ENCODE data around the gene SGMS1. TPM values are rescaled to one million over a fixed set of nuclear protein-coding genes. Genes with fewer than 3 reads are reported as not detected.
"Not testable (repeated sequence)": the region's sequence is repeated elsewhere in the genome, so short reads cannot be mapped to it uniquely, and the experiment has no call there.

The SGMS1 gene
- total RNA-seq, 1 donor from 2014 or later, result 24.1 TPM

DNA sequence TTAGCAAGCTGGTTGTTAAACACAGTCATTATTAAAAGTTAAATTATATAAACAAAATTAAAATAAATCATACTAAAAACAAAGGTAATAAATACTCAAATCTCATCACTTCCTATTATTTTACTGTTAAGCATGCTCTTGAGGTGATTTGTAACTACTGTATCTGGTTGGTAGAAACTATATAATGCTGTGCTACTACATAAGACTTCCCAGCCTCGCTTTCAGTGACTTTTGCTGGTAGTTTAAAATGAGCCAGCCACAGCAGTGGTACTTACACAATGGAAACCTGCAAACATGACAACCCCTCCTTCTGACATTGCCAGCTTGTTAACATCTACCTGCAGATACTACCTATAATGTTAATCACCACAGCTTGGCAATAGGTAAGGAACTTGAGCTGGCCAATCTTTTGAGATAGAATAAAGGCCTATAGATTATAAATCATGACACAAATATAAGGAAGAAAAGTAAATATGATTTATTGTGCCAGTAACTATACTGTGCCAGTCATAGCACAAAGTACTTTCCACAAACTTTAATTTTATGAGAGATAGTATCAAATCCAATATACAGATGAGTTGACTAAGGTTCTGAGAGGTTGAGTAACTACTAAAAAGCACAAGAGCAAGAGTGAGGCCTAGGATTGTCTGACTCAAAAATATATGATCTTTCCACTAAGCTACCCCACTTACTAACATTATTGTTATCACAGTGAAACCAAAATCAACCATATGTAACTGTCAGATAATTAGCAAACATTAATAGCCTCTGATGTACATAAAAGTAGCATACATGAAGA, 191.3 kb downstream of the SGMS1 start:
- Mint-ChIP-seq H3K27me3 (ENCODE audit: unreplicated experiment) (peaks cover 2% of the 10 kb centered on the region), H3K4me1 (ENCODE audit: low read depth, unreplicated experiment) (no peaks in the 10 kb centered on the region), H3K4me3 (ENCODE audit: unreplicated experiment) (no peak overlapping the region), H3K36me3 (ENCODE audit: unreplicated experiment) (no peaks in the 10 kb centered on the region), H3K27ac (ENCODE audit: unreplicated experiment) (no peak overlapping the region), H3K9me3 (ENCODE audit: unreplicated experiment) (no peaks in the 10 kb centered on the region)
- no peak for DNase-seq
- TF ChIP-seq, protein P1, sequence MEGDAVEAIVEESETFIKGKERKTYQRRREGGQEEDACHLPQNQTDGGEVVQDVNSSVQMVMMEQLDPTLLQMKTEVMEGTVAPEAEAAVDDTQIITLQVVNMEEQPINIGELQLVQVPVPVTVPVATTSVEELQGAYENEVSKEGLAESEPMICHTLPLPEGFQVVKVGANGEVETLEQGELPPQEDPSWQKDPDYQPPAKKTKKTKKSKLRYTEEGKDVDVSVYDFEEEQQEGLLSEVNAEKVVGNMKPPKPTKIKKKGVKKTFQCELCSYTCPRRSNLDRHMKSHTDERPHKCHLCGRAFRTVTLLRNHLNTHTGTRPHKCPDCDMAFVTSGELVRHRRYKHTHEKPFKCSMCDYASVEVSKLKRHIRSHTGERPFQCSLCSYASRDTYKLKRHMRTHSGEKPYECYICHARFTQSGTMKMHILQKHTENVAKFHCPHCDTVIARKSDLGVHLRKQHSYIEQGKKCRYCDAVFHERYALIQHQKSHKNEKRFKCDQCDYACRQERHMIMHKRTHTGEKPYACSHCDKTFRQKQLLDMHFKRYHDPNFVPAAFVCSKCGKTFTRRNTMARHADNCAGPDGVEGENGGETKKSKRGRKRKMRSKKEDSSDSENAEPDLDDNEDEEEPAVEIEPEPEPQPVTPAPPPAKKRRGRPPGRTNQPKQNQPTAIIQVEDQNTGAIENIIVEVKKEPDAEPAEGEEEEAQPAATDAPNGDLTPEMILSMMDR (IDR thresholded peaks at IDR 0.05; ENCODE audit: partially characterized antibody, unreplicated experiment), result no peak

DNA sequence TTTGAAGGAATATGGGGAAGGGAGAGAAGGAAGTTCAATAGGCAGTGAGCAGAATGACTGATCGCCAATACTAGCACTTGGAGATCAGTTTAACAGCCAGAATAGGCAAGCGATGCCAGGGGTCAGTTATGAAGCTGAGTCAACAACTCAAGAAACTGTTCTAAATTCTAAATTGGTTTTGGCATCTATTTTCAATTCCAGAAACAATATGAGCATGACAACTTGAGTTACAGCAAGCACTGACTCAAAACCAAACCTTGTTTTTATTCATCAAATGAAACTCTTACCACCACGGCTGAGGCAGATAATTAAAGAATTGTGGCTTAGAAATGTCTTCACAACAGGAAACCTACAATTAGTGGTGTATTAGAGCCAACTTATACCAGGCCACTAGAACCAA, 192.0 kb downstream of the SGMS1 start:
- H3K9me3 Mint-ChIP-seq (ENCODE audit: unreplicated experiment), result no peaks in the 10 kb centered on the region
- DNase-seq, result no peak
- TF ChIP-seq, protein P1 (IDR thresholded peaks at IDR 0.05; ENCODE audit: partially characterized antibody, unreplicated experiment), result no peak
- H3K27me3 Mint-ChIP-seq (ENCODE audit: unreplicated experiment), result peaks cover 2% of the 10 kb centered on the region
- no peaks in the 10 kb centered on the region for H3K36me3 Mint-ChIP-seq (ENCODE audit: unreplicated experiment)
- no peak overlapping the region for H3K27ac Mint-ChIP-seq (ENCODE audit: unreplicated experiment)
- no peak overlapping the region for H3K4me3 Mint-ChIP-seq (ENCODE audit: unreplicated experiment)
- H3K4me1 Mint-ChIP-seq (ENCODE audit: low read depth, unreplicated experiment), result no peaks in the 10 kb centered on the region

DNA sequence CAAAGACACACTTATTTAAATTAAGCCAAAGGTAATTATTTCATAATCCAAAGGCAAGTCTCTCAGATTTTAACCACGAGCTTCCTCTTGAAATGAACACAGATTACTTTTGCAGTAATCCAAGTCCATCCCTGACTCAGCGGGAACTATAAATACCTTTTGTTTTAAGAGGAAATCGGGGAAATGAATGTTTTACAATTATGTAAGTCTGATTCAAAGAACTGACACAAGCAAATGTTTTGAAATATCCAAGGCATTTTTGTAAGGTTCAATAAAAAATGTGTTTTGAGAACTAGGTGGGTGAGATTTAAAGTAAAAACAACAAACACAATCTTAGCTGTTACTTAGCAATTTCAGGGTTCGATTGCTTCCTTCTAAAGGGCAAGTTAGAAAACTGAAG, 192.6 kb downstream of the SGMS1 start:
- peaks cover 2% of the 10 kb centered on the region for H3K27me3 Mint-ChIP-seq (ENCODE audit: unreplicated experiment)
- H3K27ac Mint-ChIP-seq (ENCODE audit: unreplicated experiment), result no peak overlapping the region
- no peaks in the 10 kb centered on the region for H3K4me1 Mint-ChIP-seq (ENCODE audit: low read depth, unreplicated experiment)
- TF ChIP-seq, protein P1 (IDR thresholded peaks at IDR 0.05; ENCODE audit: partially characterized antibody, unreplicated experiment), result no peak
- no peak for DNase-seq
- no peaks in the 10 kb centered on the region for H3K9me3 Mint-ChIP-seq (ENCODE audit: unreplicated experiment)
- H3K36me3 Mint-ChIP-seq (ENCODE audit: unreplicated experiment), result no peaks in the 10 kb centered on the region
- H3K4me3 Mint-ChIP-seq (ENCODE audit: unreplicated experiment), result no peak overlapping the region

DNA sequence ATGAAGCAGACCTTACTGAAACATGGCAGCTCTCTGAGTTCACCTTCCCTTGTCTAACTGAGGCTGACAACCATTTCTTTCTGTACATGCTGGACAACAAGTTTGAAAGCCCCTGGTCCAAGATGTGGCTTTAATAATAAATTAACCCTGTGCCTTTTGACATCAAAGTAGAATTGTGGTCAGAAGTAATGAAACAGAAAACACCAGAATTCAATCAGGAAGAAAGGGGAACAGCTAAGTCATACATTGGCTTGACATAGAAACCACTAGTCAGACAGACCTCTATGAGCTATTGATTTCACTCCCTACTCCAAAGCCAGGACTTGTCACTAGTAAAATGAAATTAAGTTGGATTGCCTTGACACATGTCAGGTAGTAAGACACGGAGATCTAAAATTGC, 197.3 kb downstream of the SGMS1 start:
- TF ChIP-seq, protein P1 (IDR thresholded peaks at IDR 0.05; ENCODE audit: partially characterized antibody, unreplicated experiment), result no peak
- Mint-ChIP-seq H3K4me1 (ENCODE audit: low read depth, unreplicated experiment) (peaks cover 5% of the 10 kb centered on the region), H3K27me3 (ENCODE audit: unreplicated experiment) (no peaks in the 10 kb centered on the region), H3K36me3 (ENCODE audit: unreplicated experiment) (no peaks in the 10 kb centered on the region), H3K9me3 (ENCODE audit: unreplicated experiment) (peaks cover 2% of the 10 kb centered on the region), H3K4me3 (ENCODE audit: unreplicated experiment) (no peak overlapping the region), H3K27ac (ENCODE audit: unreplicated experiment) (no peak overlapping the region)
- no peak for DNase-seq

DNA sequence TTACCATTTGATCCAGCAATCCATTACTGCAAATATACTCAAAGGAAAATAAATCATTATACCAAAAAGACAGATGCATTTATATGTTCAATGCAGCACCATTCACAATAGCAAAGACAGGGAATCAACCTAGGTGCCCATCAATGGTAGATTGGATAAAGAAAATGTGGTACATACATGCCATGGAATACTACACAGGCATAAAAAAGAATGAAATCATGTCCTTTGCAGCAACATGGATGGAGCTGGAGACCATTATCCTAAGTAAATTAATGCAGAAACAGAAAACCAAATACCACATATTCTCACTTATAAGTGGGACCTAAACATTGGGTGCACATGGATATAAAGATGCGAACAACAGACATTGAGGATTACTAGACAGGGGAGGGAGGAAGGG, 198.5 kb downstream of the SGMS1 start:
- H3K4me3 Mint-ChIP-seq (ENCODE audit: unreplicated experiment); H3K4me1 Mint-ChIP-seq (ENCODE audit: low read depth, unreplicated experiment); H3K36me3 Mint-ChIP-seq (ENCODE audit: unreplicated experiment); DNase-seq; H3K27ac Mint-ChIP-seq (ENCODE audit: unreplicated experiment); H3K9me3 Mint-ChIP-seq (ENCODE audit: unreplicated experiment); H3K27me3 Mint-ChIP-seq (ENCODE audit: unreplicated experiment): not testable (repeated sequence)

Data from glutamatergic neuron (in vitro differentiated cells).